Heart left ventricle (tissue), 16 donors: Measurements from ENCODE around the gene STEAP3. TPM values are rescaled to one million over a fixed set of nuclear protein-coding genes. Genes with fewer than 3 reads are reported as not detected.

Experiments used
- ATAC-seq, 4 donors: fragments of 200-7000 bp; cut with Tn5 transposase; one replicate each; pipeline ENCODE4 v1.9.1; 2020 to 2022; ENCODE audit warnings: moderate library complexity in 4 of 4, mild to moderate bottlenecking in 3 of 4, moderate number of reproducible peaks in 1 of 4
- DNase-seq, 5 donors: peaks; one replicate each; pipeline ENCODE4 v3.0.0-alpha.2; 2020
- H3K27ac ChIP-seq, 12 donors: fragments of 200-600 bp; sonication (generic) in 4 of 12; one replicate each; pipeline versions ENCODE4 v1.5.0 to v1.8.0; 2016 to 2022; ENCODE audit warnings: mild to moderate bottlenecking in 2 of 12
- H3K27me3 ChIP-seq, 9 donors: fragments of 200-600 bp; sonication (generic) in 2 of 9; one replicate each; pipeline versions ENCODE4 v1.5.1 to v1.8.0; 2016 to 2022; ENCODE audit warnings: mild to moderate bottlenecking in 3 of 9
- H3K36me3 ChIP-seq, 9 donors: fragments of 200-600 bp; sonication (generic) in 2 of 9; one replicate each; pipeline versions ENCODE4 v1.5.0 to v1.8.0; 2018 to 2022; ENCODE audit warnings: mild to moderate bottlenecking in 2 of 9
- H3K4me1 ChIP-seq, 12 donors: fragments of 200-600 bp; sonication (generic) in 4 of 12; one replicate each; pipeline versions ENCODE4 v1.5.0 to v1.8.0; 2016 to 2022; ENCODE audit warnings: mild to moderate bottlenecking in 3 of 12
- H3K4me3 ChIP-seq, 12 donors: fragments of 200-600 bp; sonication (generic) in 4 of 12; one replicate each; pipeline versions ENCODE4 v1.5.0 to v1.8.0; 2017 to 2022; ENCODE audit warnings: mild to moderate bottlenecking in 9 of 12, moderate library complexity in 4 of 12
- H3K9me3 ChIP-seq, 12 donors: fragments of 200-600 bp; sonication (generic) in 4 of 12; one replicate each; pipeline versions ENCODE4 v1.5.0 to v1.8.0; 2016 to 2022; ENCODE audit warnings: mild to moderate bottlenecking in 1 of 12
- POLR2A ChIP-seq, 2 donors: fragments of 450-650 bp; IDR thresholded peaks; one replicate each; pipeline ENCODE4 v1.6.1; 2017; ENCODE audit warnings: antibody characterized with exemption in 2 of 2, mild to moderate bottlenecking in 2 of 2, moderate library complexity in 2 of 2
- WGBS, 4 donors: extraction: QIAGEN DNeasy Blood & Tissue Kit in 2 of 4; methylation state at CpG; one replicate each; pipeline versions ENCODE4 v1.1.5 to v1.1.7; 2013 to 2018; 5-methylcytosine and 5-hydroxymethylcytosine counted together
- intact Hi-C, 10 donors: fragments of 100-400 bp; cut with DNase I; formaldehyde crosslinking; loops; one replicate each; pipeline versions ENCODE4 v1.11.1 to v1.14.2; 2022
- polyA plus RNA-seq, 2 donors: library from polyadenylated mRNA; stranded (reverse); fragments of 200-250 nt; gene quantifications; one replicate each; pipeline ENCODE4 v1.2.3, GENCODE V29; 2013
- total RNA-seq, 9 donors: library from RNA; depleted of rRNA in 2 of 9; stranded (reverse); fragments of >200 nt in 2 of 9; fragmentation: NEBNext Ultra II Directional in 3 of 9; extraction: Animal tissue kit (Norgen Biotek cat#: 25700) in 3 of 9; gene quantifications; one replicate each; pipeline versions ENCODE4 v1.1.0 to v1.2.4, GENCODE V29; 2016 to 2023
- TF ChIP-seq, protein P1 (sequence below), 12 donors: fragments of 200-600 bp; sonication (generic) in 4 of 12; IDR thresholded peaks; one replicate each; pipeline versions ENCODE4 v1.5.0 to v1.8.0; 2018 to 2022; ENCODE audit warnings: antibody characterized with exemption in 12 of 12, mild to moderate bottlenecking in 5 of 12
- donor health status: ischemic (EF 13 %, LVEDD 7.1; RV severe dilation, severe dysfunction).
- donor health status: healthy with polysubstance abuse.
- donor health status: DM: no; HTN: yes; CAD: no.
- donor health status: DM: no; HTN: no; CAD: no.
- donor health status: ischemic (EF 25% LVEDD 6.9; RV normal size, moderate dysfunction).
- donor health status: ischemic (EF 25% LVEDD 5.7; RV mildly dilated, moderate dysfunction).
- donor health status: healthy.
- donor health status: DM: yes; HTN: yes; CAD: no.
- donor health status: ischemic (EF 35%, LVEDD 5.7; RV mildly dilated, moderate dysfunction).
- donor health status: nonischemic (EF 11% LVEDD 7.7; RV severe dilation, severe dysfunction).
- donor health status: DM: yes; HTN: yes; CAD: no.
- donor health status: PGD.
- donor health status: ischemic (EF 29% LVEDD 5.4; RV normal size, mild dysfunction).
- donor health status: nonischemic (EF 23%, LVEDD 6.1; RV moderate dilation, normal function).

Gene STEAP3
- total and polyA plus RNA-seq, 11 donors: 4.9 to 38.5 (median 11.1) TPM

DNA sequence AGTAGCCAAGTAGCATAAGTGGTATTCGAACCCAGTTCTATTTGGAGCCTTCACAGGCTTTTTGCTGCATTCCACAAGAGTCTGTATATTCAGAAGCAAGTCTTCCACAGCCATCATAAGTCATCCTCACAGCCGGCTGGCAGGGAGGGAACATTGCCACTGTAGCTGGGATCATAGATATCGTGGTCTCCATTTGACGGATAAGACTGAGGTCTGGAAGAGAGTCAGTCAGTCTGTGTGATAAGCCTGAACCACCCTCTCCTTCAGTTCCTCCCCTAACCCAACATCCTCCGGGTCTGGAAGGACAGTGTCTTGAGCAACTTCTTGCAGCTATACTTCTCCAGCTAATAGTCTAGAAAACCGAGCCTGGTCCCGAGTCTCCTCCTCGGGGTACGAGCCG, 48.1 kb upstream of the STEAP3 start:
- TF ChIP-seq, protein P1, sequence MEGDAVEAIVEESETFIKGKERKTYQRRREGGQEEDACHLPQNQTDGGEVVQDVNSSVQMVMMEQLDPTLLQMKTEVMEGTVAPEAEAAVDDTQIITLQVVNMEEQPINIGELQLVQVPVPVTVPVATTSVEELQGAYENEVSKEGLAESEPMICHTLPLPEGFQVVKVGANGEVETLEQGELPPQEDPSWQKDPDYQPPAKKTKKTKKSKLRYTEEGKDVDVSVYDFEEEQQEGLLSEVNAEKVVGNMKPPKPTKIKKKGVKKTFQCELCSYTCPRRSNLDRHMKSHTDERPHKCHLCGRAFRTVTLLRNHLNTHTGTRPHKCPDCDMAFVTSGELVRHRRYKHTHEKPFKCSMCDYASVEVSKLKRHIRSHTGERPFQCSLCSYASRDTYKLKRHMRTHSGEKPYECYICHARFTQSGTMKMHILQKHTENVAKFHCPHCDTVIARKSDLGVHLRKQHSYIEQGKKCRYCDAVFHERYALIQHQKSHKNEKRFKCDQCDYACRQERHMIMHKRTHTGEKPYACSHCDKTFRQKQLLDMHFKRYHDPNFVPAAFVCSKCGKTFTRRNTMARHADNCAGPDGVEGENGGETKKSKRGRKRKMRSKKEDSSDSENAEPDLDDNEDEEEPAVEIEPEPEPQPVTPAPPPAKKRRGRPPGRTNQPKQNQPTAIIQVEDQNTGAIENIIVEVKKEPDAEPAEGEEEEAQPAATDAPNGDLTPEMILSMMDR (IDR thresholded peaks at IDR 0.05): no peak
- TF ChIP-seq POLR2A (IDR thresholded peaks at IDR 0.05): no peak
- Histone ChIP-seq H3K4me1 (peaks cover 0 to 5% (median 0%) of the 10 kb centered on the region in 12 donors), H3K27me3 (peaks cover 0 to 4% (median 0%) of the 10 kb centered on the region in 9 donors), H3K9me3 (no peaks in the 10 kb centered on the region), H3K36me3 (no peaks in the 10 kb centered on the region), H3K4me3 (no peak overlapping the region), H3K27ac (no peak overlapping the region)
- DNase-seq (no peak), ATAC-seq (no peak)
- intact Hi-C loops: loop anchor here in 4 of 10 donors (5.0 to 10.0 kb wide), 3 partner anchors 161 to 291 kb away; no protein-coding TSS in a partner anchor
- 74 to 83% (median 78%) methylated on average over 10 of the region's 10 CpGs for WGBS, 4 donors

DNA sequence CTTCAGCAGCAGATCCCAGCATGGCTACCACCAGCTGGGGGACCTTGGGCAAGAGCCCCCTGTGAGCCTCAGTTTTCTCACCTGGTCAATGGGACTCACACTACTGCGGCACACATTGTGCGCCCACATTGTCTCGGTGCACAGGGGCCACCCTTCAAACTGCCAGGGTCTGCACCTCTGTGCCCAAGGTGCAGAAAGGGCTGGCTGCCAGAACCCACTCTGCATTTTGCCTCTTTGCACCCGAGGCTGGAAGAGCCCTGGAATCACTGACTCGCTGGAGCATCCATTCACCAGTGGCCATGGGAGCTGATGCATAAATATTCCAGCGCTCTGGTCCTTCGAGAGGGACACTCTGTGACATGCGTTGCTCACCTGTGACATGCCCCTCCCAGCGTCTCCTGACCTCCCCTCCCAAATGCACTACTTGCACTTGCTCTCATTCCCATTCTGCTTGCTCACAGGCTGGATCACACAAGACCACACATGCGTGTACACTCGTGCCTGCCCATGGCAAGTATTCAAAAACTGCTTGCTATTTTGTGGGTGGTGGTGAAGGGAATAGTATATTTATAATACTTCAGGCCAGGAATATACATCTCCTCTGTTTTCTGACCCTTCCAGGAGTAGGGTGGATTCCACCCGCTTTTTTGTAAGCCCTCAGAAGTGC, 46.3 kb upstream of the STEAP3 start:
- H3K4me3 ChIP-seq: no peak overlapping the region
- 85 to 90% (median 88%) methylated on average over 9 to 12 of the region's 12 CpGs for WGBS, 4 donors
- no peak for TF ChIP-seq POLR2A (IDR thresholded peaks at IDR 0.05)
- TF ChIP-seq, protein P1 (IDR thresholded peaks at IDR 0.05): no peak
- H3K9me3 ChIP-seq: no peaks in the 10 kb centered on the region
- peaks cover 0 to 5% (median 0%) of the 10 kb centered on the region in 12 donors for H3K4me1 ChIP-seq
- no peaks in the 10 kb centered on the region for H3K36me3 ChIP-seq
- intact Hi-C loops: loop anchor here in 4 of 10 donors (5.0 to 10.0 kb wide), 3 partner anchors 163 to 293 kb away; no protein-coding TSS in a partner anchor
- DNase-seq (no peak), ATAC-seq (no peak)
- no peak overlapping the region for H3K27ac ChIP-seq
- no peaks in the 10 kb centered on the region for H3K27me3 ChIP-seq

DNA sequence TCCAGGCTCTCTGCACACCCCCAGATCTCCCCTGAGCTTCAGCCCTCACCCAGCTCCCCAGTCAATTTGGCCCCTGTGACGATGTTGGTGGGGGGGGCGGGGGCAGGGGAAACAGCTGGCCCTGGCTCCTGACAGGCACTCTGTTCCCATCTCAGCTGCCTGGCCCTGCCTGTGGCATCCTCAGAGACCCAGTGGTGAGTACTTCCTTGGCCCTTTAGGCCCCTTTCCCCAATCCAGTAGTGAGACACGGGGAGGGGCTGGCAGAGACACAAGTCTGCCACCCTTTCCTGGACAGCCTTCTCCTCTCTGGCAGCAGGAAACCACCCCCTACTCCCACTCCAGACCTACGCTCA, 45.8 kb upstream of the STEAP3 start:
- no peaks in the 10 kb centered on the region for H3K9me3 ChIP-seq
- peaks cover 0 to 5% (median 0%) of the 10 kb centered on the region in 12 donors for H3K4me1 ChIP-seq
- no peaks in the 10 kb centered on the region for H3K27me3 ChIP-seq
- 53 to 70% (median 57%) methylated on average over 2 to 4 of the region's 4 CpGs for WGBS, 4 donors
- no peaks in the 10 kb centered on the region for H3K36me3 ChIP-seq
- H3K27ac ChIP-seq: no peak overlapping the region
- intact Hi-C loops: loop anchor here in 4 of 10 donors (5.0 to 10.0 kb wide), 3 partner anchors 163 to 293 kb away; no protein-coding TSS in a partner anchor
- H3K4me3 ChIP-seq: no peak overlapping the region
- ATAC-seq (no peak), DNase-seq (no peak)
- no peak for TF ChIP-seq POLR2A (IDR thresholded peaks at IDR 0.05)
- TF ChIP-seq, protein P1 (IDR thresholded peaks at IDR 0.05): no peak

DNA sequence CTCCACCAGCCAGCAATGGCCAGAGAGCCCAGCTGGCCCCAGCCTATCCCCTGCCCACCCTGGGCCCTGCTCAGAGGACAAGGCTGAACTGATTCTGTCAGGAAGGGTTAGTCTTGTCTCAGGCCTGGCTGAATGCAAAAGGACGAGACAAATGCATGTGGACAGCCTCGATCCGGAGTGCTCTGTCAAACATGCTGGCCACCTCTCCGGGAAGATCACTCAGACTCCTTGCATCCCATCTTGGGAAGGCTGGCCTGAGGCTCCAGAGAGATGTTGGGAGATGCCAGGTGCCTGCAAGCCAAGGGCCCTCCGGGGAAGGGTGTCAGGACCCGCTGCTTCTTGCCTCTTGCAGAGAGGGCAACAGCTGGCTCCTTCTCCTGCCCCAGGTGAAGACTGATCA, 44.9 kb upstream of the STEAP3 start:
- no peak for DNase-seq
- Histone ChIP-seq H3K9me3 (no peaks in the 10 kb centered on the region), H3K27ac (no peak overlapping the region), H3K4me3 (no peak overlapping the region), H3K36me3 (no peaks in the 10 kb centered on the region), H3K4me1 (peaks cover 0 to 5% (median 0%) of the 10 kb centered on the region in 12 donors), H3K27me3 (no peaks in the 10 kb centered on the region)
- ATAC-seq: no peak
- no peak for TF ChIP-seq POLR2A (IDR thresholded peaks at IDR 0.05)
- TF ChIP-seq, protein P1 (IDR thresholded peaks at IDR 0.05): no peak
- intact Hi-C loops: loop anchor here in 4 of 10 donors (5.0 to 10.0 kb wide), 3 partner anchors 164 to 294 kb away; no protein-coding TSS in a partner anchor
- WGBS, 4 donors: 78 to 92% (median 91%) methylated on average over 2 to 6 of the region's 6 CpGs
